Cerebellar nuclear complex (tissue), 1 donor: ENCODE measurements around the gene EMC8.
"Not testable (repeated sequence)": the region's sequence is repeated elsewhere in the genome, so short reads cannot be mapped to it uniquely, and the experiment has no call there.

Source experiments
- DNase-seq, 2 experiments: peaks; one replicate each; lab custom pipeline; 2025; lab: John Stamatoyannopoulos, UW

EMC8 gene

DNA sequence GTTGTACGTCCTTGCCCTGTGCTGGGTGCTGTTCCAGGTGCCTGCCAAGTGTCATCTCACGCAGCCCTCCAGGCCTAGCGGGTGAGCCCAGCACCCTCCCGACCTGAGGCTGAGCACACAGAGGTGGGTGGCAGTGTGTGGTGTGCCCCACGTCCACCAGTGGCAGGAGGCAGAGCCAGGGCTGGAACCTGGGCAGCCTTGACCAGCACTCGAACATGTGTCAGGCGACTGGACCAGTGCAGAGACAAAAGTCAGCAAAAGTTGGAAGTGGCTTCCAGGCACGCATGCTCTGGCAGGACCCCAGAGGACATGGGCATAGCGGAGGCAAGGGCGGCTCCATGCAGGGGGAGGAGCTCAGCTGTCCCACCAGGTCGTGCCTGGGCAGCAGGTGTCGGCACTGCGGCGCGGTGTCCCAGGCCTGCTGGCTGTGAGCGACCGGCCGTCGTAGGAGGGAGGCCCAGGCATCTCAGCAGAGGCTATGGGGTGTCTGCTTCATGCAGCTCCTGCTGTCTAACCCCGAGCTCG, 35.9 kb upstream of the EMC8 start:
- DNase-seq, result no peak

DNA sequence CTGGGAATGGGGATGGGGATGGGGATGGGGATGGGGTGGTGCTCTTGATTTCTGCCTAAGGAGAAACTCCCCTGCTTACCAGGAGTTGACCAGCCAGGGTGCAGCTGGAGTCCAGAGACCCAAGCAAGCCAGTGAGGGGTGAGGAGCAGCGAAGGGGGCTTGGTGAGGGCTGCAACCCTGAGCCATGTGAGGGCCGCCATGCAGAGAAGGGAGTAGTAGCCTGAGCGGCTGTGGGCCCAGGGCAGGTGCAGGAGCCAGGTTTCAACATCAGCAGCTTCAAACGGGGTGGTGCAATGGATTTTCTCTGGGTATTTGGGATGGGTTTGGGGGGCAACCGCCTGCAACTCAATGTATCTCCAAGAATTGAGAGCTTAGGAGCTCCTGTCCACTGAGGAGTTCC, 35.4 kb upstream of the EMC8 start:
- DNase-seq, result no peak

DNA sequence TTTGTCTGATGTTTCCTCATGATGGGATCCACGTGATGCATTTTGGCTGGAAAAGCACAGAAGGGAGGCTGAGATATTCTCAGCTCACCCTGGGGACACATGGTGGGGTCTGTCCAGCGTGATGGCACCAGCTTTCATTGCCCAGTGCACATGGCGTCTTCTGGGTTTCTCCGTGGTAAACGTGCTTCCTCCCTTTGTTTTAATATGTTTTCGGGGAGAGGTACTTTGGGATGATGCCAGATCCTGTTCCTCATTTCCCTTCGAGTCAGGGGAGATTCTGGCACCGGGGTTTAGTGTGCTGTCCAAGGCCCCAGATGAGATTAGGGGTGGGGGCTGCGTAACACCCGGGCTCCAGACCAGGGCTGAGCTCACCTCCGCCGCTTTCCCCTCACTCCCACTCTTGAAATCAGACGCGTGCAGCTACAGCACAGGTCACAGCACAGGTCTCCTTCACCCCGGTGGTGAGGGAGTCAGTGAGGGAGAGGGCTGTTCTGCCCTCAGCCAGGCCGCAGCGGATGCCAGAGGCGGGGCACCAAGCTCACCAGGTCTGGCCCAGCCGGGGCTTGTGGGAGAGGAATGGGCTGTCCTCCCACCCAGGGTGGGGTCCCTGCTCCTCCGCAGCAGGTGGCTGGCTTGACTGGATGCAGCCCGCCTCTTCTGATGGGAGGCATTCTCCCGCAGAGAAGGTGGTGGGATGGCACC, 34.0 kb upstream of the EMC8 start:
- DNase-seq, result no peak

DNA sequence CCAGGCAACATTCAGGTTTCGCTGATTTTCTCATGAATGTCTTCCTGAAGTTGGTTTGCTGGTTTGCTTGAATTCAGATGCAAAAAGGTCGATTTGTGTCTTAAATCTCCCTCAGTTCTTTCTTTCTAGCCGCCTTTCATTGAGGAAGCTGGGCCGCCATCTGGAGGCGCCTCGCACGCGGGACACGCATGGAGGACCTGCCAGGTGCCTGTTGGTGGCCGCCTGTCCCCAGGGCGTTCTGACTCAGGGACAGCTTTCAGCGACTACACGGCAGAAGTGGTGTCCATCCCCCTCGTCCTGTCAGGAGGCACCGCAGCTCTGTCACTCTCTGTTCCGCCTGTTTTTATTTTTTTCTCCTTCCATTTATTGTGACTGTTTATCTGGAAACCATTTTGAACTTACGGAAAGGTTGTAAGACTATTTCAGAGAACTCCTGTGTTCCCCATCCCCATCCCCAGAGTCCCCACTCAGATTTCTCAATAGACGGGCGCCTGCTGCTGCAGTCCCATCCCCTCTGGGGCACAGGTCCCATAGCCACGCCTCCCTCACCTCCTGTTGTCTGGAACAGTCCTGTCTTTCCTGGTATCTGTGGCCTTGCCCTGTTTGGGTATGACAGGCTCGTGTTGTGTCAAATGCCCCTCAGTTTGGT, 33.4 kb upstream of the EMC8 start:
- no peak for DNase-seq

DNA sequence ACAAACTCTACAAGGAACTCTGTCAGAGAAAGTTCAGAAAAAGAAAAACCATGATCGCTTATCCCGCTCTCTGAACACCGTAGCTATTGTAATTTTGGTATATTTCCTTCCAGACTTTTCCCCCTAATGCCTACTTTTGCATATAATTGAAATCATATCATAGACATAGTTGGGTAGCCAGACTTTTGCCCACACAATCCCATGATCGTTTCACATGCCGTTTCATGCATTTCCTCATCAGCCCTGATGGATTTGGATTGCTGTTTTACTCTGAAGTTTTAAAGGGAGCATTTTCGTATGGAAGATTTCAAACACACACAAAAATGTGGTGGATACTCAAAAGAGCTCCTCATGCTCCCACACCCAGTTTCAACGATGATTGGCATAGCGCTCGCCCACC, 31.5 kb upstream of the EMC8 start:
- no peak for DNase-seq

DNA sequence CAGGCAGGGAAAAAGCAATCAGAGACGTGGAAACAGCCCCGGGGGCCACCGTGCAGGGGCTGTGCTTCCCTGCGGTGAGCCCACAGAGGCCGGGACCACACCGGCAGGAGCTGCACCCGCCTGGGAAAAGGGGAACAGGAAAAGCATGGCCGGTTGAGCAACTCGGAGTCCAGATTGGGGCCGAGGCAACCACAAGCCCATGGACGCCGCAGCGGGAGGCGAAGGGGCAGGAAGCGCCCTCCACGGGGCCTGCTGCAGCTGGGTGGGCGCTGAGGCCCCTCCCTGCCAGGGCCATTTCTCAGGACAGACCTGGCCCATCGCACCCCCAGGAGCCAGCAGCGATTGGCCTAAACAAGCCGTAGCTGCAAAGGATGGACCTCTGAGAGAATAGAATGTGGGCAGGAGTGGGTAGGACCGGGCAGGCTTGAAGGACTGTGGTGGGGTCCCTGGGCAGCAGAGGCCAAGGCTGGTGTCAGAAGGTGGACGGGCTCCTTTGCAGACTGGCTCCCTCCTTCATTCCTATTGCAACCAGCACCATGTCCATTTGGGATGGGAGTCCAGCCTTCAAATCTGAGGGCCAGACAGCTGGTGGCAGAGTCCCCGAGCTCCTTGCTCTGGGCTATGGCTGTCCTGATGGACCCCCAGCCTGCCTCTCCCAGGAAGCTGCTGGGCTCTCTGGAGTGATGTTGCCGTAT, 30.6 kb upstream of the EMC8 start:
- DNase-seq, result no peak

DNA sequence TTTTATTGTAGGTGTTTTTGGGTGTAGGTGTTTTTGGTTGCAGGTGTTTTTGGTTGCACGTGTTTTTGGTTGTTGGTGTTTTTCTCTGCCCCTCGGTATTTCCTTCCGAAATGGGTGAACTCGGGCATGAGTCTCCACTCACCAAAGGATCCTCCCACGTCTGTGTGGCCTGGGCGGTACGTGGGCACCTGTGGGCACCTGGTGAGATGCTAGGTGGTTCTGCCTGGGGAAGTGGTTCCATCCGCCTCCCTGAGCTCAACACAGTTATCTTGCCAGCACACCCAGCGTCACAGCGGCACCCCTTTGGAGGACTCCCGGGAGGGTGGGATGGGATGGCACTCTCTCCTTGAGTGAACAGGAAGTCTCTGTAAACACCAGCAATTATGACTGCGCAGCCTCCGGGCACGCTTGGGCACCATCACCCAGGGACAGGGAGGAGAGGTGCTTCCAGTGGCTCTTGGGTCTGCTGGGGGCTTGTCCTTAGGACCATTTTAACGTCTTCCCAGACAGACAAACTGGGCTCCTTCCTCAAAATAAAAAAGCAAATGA, 29.9 kb upstream of the EMC8 start:
- DNase-seq, result no peak

DNA sequence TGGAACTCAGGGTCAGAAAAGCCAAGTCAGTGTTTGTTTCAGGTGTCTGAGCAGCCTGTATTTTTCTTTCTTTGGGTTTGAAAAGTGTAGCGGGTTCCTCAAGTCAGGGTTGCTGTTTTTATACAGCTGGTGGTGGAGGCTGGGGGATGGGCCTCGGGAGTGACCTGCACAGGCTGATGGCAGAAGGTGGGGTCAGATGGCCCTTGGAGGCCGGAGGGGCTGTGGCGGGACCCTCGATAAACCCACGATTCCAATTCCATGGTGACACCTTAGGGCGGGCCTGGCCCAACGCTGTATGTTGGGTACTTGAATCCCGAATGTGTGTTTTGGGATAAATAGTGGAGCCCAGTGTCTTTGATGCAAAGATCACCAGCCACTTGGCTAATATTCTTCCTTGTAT, 28.8 kb upstream of the EMC8 start:
- no peak for DNase-seq

DNA sequence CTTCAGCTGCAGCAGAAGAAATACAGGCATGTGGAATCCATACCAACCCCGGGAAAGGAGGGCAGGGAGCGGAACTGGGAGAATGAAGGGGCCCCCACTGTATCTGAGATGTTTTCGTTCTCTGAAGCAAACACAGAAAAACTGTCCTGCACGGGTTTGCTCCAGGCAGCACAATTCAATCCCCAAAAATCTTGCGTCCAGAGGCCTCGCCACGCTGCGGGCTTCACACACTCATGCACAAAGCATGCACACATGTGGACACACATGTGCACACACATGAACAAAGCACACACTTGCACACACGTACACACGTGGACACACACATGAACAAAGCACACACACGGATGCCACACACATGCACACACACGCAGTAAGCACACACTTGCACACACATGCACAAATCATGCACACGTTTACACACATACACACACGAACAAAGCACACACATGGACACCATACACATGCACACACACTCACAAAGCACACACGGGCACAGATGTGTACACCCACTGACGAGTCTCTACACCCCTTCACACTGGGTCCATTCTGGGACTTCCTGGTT, 27.4 kb upstream of the EMC8 start:
- DNase-seq, result no peak

DNA sequence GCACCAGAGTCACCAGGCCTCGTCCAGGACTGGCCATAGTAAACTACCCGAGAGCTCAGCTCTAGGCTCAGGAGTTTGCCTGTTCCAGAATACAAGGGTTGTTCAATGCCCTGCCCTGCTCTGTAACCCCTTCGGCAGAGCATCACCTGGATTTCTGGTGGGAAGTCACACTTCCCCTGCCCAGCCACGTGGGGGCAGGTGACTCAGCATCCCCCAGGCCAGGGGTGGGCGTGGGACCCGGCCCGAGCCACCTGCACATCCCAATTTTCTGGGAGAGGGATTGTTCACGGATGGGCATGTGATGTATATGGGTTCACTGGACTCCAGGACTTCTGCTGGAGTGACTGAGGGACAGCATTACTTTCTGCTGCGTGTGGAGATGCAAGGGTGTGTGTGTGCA, 26.0 kb upstream of the EMC8 start:
- no peak for DNase-seq

DNA sequence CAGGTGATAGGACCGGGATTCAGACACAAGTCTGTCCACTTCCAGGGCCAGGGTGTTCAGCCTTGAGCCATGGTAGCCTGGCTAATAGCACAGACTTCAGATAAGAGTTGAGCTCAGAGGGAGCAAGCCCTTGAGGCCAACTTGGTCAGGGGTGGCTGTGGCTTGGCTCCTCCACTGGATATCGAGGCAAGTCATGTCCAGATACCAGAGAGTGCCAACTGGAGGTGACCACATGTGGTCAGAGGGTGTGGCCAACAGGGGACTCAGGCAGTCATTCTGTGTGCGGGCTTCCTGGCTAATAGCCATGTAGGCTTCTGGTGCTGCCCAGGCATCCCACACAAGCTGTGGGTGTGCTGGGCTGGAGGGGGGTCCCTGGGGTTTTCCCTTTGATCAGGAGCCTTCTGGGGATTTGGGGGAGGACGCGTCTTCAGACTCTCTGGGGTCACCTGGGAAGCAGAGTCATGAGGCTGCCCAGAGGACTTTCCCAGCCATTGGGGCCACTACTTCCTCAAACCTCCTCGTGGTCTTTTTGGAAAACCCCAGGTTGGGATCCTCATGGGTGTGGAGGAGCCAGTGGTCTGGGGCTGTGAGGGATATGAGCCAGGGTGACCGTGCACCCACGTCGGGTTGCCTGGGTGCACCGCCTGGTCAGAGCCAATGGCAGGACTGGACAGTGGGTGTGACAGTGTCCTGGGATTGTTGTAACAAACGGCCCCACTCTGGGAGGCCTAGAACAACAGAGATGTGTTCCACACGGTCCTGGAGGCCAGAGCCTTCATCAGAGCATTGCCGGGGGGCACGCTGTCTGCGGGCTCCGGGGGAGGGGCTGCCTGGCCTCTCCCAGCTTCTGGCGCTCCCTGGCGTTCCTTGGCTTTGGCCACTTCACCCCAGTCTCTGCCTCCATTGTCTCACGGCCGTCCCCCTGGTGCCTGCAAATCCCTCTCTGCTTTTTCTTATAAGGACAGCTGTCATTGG, 25.1 kb upstream of the EMC8 start:
- DNase-seq, result no peak

DNA sequence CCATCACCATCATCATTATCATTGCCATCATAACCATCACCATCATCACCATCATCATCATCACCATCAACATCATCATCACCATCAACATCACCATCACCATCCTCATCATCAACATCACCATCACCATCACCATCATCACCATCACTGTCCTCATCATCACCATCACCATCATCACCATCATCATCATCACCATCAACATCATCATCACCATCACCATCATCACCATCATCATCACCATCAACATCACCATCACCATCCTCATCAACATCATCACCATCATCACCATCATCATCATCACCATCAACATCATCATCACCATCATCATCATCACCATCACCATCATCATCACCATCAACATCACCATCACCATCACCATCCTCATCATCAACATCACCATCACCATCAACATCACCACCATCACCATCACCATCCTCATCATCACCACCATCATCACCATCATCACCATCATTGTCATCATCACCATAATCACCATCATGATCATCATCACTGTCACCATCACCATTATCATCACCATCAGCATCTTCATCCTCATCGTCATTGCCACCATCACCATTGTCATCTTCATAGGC, 24.1 kb upstream of the EMC8 start:
- no peak for DNase-seq

DNA sequence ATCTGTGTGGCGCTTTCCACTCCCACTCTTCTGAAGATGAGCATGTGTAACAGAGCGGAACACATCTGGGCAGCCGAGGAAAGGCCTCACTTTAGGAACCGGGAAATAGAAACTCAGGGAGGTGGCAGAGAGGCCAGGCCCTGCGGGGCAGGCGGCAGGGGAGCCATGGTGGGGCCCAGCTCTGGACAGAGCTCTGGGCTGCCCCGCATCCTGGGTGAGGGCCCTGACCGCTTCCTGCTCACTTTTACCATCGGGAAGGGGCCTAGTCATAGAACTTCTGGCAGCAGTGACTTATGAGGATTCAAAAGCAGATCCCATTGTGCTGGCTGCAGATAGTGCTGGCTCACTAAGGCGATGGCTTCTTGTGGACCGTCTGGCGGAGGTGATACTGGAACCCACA, 22.8 kb upstream of the EMC8 start:
- no peak for DNase-seq

DNA sequence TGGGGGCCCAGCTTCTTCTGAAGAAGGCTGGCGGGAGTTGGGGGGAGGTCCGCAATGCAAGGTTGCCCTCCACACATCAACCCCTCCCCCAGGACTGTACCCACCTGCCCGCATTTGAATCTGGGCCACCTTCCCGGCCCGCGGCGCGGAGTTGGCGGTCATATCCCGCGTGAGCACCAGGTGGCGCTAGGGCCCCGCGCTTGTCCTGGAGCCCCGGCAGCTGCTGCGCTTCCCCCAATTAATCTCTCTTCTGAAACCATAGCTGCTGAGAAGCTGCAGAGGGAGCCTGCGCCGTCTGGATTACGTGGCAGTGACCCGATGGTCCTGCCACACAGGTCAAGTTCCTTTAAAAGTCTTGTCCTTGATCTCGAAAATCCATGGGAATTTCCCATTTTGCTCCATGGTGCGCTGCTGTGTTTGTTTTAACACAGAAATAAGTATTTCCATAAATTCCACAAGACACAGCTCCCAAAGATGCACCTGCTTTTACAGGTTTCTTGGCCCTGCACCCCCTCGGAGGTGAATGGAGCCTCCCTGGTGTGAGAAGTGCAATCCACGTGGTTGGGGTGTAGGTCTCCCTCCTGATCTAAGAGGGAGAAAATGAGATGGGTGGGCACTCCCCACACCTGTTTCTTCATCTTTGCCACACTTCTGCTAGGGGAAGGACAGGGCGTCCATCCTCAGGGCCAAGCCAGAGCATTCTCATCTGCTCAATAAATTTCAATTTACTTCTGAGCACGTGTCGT, 22.2 kb upstream of the EMC8 start:
- DNase-seq, result peak in 1 of 2 experiments; percentile 5

DNA sequence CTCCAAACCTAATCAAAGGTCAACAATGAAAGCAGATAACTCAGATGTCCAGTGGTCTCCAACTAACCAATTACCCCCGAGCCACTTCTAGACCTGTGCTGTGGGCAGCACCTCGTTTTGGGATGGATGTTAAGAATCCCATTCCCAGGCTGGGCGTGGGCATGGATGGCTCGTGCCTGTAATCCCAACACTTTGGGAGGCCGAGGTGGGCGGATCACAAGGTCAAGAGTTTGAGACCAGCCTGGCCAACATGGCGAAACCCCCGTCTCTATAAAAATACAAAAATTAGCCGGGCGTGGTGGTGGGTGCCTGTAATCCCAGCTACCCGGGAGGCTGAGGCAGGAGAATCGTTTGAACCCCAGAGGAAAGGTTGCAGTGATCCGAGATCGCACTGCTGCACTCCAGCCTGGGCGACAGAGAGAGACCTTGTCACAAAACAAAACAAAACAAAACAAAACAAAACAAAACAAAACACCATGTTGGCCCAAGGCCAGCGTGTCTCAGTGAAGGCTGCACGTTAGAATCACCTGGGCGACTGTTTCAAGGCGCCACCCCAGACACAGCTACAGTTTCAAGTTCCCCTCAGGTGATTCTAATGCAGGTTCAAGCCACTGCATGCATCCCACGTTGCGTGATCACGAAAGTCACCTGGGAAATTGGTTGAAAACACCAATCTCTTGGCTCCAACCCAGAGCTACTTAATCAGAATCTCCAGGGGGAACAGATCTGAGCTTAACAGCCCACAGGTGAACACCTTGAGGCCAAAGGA, 21.4 kb upstream of the EMC8 start:
- no peak for DNase-seq

DNA sequence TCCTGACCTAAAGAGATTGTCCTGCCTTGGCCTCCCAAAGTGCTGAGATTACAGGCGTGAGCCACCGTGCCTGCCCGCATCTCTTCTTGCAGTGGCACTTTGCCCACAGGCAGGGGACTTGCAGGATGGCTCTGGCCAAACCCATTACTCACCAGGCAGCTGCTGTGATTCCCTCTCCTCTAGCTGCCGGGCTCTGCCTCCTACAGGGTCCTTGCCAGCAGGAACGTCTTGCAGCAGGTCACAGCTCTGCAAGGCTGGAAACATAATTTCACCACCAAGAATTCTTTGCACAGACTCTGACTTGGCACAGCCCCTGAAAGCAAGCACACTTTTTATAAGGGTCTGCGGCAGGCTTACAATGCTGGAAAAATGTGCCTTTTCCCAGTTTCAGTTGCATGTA, 20.4 kb upstream of the EMC8 start:
- DNase-seq, result no peak

DNA sequence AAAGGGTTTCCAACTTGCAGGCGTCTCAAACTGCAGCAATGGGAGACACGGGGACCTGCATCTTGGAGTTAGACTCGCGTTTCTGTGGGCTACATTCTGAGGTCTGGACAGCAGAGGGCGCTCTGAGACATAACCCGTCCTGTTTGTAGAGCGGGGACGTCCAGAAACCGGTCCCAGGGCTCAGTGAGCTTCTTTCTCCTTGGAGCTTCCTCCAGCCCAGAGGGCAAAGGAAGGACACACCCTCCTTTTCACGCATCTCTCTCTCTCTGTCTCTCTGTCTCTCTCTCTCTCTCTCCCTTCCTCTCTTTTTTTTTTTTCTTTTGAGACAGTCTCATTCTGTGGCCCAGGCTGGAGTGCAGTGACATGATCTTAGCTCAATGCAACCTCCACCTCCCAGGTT, 19.9 kb upstream of the EMC8 start:
- DNase-seq, result no peak

DNA sequence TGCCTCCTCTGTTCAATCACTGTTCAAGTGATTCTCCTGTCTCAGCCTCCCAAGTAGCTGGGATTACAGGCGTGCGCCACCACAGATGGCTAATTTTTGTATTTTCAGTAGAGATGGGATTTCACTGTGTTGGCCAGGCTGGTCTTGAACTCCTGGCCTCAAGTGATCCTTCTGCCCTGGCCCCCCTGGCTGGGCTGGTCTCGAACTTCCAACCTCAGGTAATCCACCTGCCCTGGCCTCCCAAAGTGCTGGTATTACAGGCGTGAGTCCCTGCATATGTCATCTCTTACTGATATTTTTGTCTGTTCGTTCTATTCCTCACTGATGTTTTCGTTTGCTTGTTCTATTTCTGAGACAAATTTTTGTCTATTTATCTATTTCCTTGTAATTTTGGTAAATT, 17.9 kb upstream of the EMC8 start:
- not testable (repeated sequence) for DNase-seq

DNA sequence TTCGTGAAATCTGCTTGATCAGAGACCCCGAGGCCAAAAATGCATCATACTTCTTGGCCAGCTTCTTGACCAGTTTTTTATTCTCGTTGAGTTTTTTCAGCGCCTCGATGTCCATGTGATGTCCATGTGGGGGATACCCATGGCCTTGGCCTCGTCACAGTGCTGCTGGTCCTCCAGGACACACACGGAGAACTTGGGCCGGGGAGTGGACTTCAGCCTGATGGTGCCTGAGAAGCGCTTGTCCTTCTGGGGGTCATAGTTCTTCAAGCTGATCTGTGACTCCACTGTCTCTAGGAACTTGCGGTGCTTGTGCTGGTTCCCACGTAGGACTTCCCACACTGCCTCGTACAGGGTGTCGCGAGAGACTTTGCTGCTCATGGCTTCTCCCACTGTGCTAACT, 16.8 kb upstream of the EMC8 start:
- no peak for DNase-seq
